Activated CD4-positive, alpha-beta T cell treated with anti-CD3 and anti-CD28 coated beads, Interleukin-2, amount 10 ng/mL, durations not matched to agents 7 days and 5 days (primary cell): ENCODE data around the gene AK8. TPM values are rescaled to one million over a fixed set of nuclear protein-coding genes. Genes with fewer than 3 reads are reported as not detected.
"Not testable (repeated sequence)": the region's sequence is repeated elsewhere in the genome, so short reads cannot be mapped to it uniquely, and the experiment has no call there.

ENCODE experiments used
- CTCF ChIA-PET: fragments of 350-600 bp; sonication (Branson Sonifier 250); formaldehyde crosslinking; loops from one replicate; lab custom pipeline; 2021; ENCODE audit warnings: antibody characterized with exemption; lab: Charles Lee
- POLR2A ChIA-PET: fragments of 350-600 bp; sonication (Branson Sonifier 250); formaldehyde crosslinking; loops from one replicate; lab custom pipeline; 2021; ENCODE audit warnings: antibody characterized with exemption; lab: Charles Lee
- DNase-seq: peaks from one replicate; pipeline ENCODE4 v3.0.0-alpha.2; 2020
- H3K27ac Mint-ChIP-seq: one replicate; pipeline ENCODE4 v1.8.0; 2021; ENCODE audit warnings: mild to moderate bottlenecking, moderate library complexity, mixed read lengths
- H3K27me3 Mint-ChIP-seq: one replicate; pipeline ENCODE4 v1.8.0; 2021; ENCODE audit warnings: mixed read lengths
- H3K36me3 Mint-ChIP-seq: one replicate; pipeline ENCODE4 v1.8.0; 2021; ENCODE audit warnings: low read depth, mixed read lengths
- H3K4me1 Mint-ChIP-seq: one replicate; pipeline ENCODE4 v1.8.0; 2021; ENCODE audit warnings: mixed read lengths
- H3K4me3 Mint-ChIP-seq: one replicate; pipeline ENCODE4 v1.8.0; 2021; ENCODE audit warnings: mild to moderate bottlenecking, moderate library complexity, mixed read lengths
- H3K9me3 Mint-ChIP-seq: one replicate; pipeline ENCODE4 v1.8.0; 2021; ENCODE audit warnings: mixed read lengths
- total RNA-seq, 2 experiments: library from RNA; stranded (reverse); gene quantifications; one replicate each; pipeline ENCODE4 v1.2.3, GENCODE V29; 2021

AK8 gene
- total RNA-seq, 2 experiments from 2014 or later = not detected

- H3K36me3 Mint-ChIP-seq, POLR2A ChIA-PET, H3K9me3 Mint-ChIP-seq, H3K4me3 Mint-ChIP-seq, H3K4me1 Mint-ChIP-seq, H3K27me3 Mint-ChIP-seq, H3K27ac Mint-ChIP-seq, DNase-seq: not testable (repeated sequence)
- CTCF ChIA-PET = interaction anchor here (1.6 kb wide), 1 partner anchor 12 kb away, joined by 7 read pairs; no protein-coding TSS in a partner anchor
Observed at GRCh38 chr9:132711152-132711551, 166.9 kb downstream of the AK8 start.

- no peak for DNase-seq
- POLR2A ChIA-PET = no interaction called here
- Mint-ChIP-seq H3K27ac (no peak overlapping the region), H3K27me3 (peaks cover 10% of the 10 kb centered on the region), H3K36me3 (no peaks in the 10 kb centered on the region), H3K4me3 (no peak overlapping the region), H3K9me3 (no peaks in the 10 kb centered on the region), H3K4me1 (no peaks in the 10 kb centered on the region)
- CTCF ChIA-PET = interaction anchor here (1.6 kb wide), 1 partner anchor 11 kb away, joined by 7 read pairs; no protein-coding TSS in a partner anchor
Observed at GRCh38 chr9:132710333-132710732, 167.8 kb downstream of the AK8 start.

GRCh38 chr9:132708769-132709430, 169.2 kb downstream of the AK8 start:
- no peaks in the 10 kb centered on the region for H3K36me3 Mint-ChIP-seq
- H3K27ac Mint-ChIP-seq = no peak overlapping the region
- POLR2A ChIA-PET = no interaction called here
- peaks cover 15% of the 10 kb centered on the region for H3K27me3 Mint-ChIP-seq
- DNase-seq = no peak
- H3K9me3 Mint-ChIP-seq = no peaks in the 10 kb centered on the region
- no peaks in the 10 kb centered on the region for H3K4me1 Mint-ChIP-seq
- CTCF ChIA-PET = interaction anchor here (0.6 to 1.0 kb wide), 3 partner anchors 15 to 189 kb away, joined by 3 to 4 read pairs (median 3); no protein-coding TSS in a partner anchor
- H3K4me3 Mint-ChIP-seq = no peak overlapping the region

- CTCF ChIA-PET = interaction anchor here (0.6 kb wide), 1 partner anchor 14 kb away, joined by 3 read pairs; no protein-coding TSS in a partner anchor
- POLR2A ChIA-PET = no interaction called here
- Mint-ChIP-seq H3K27me3 (peaks cover 18% of the 10 kb centered on the region), H3K36me3 (no peaks in the 10 kb centered on the region), H3K9me3 (no peaks in the 10 kb centered on the region), H3K4me1 (no peaks in the 10 kb centered on the region), H3K27ac (no peak overlapping the region), H3K4me3 (no peak overlapping the region)
- no peak for DNase-seq
Observed at GRCh38 chr9:132708239-132708638, 169.8 kb downstream of the AK8 start.

GRCh38 chr9:132703336-132703735, 174.7 kb downstream of the AK8 start:
- Mint-ChIP-seq H3K36me3 (no peaks in the 10 kb centered on the region), H3K9me3 (peaks cover 6% of the 10 kb centered on the region), H3K27ac (no peak overlapping the region), H3K4me3 (no peak overlapping the region), H3K27me3 (peaks cover 16% of the 10 kb centered on the region), H3K4me1 (no peaks in the 10 kb centered on the region)
- POLR2A ChIA-PET = no interaction called here
- no peak for DNase-seq
- CTCF ChIA-PET = no interaction called here

- DNase-seq = no peak
- Mint-ChIP-seq H3K27ac (no peak overlapping the region), H3K9me3 (peaks cover 15% of the 10 kb centered on the region), H3K4me3 (no peak overlapping the region), H3K27me3 (peaks cover 16% of the 10 kb centered on the region), H3K4me1 (no peaks in the 10 kb centered on the region), H3K36me3 (no peaks in the 10 kb centered on the region)
- CTCF ChIA-PET = no interaction called here
- POLR2A ChIA-PET = no interaction called here
Observed at GRCh38 chr9:132702254-132702653, 175.8 kb downstream of the AK8 start.

GRCh38 chr9:132699956-132700355, 178.1 kb downstream of the AK8 start:
- H3K27ac Mint-ChIP-seq = no peak overlapping the region
- POLR2A ChIA-PET = no interaction called here
- no peak overlapping the region for H3K4me3 Mint-ChIP-seq
- peaks cover 34% of the 10 kb centered on the region for H3K9me3 Mint-ChIP-seq
- H3K27me3 Mint-ChIP-seq = peaks cover 16% of the 10 kb centered on the region
- CTCF ChIA-PET = interaction anchor here (0.6 to 2.1 kb wide), 2 partner anchors 11 to 458 kb away, joined by 3 to 7 read pairs; no protein-coding TSS in a partner anchor
- no peaks in the 10 kb centered on the region for H3K4me1 Mint-ChIP-seq
- peaks cover 9% of the 10 kb centered on the region for H3K36me3 Mint-ChIP-seq
- no peak for DNase-seq

GRCh38 chr9:132698989-132699388, 179.1 kb downstream of the AK8 start:
- Mint-ChIP-seq H3K36me3 (peaks cover 15% of the 10 kb centered on the region), H3K27ac (no peak overlapping the region), H3K27me3 (peaks cover 12% of the 10 kb centered on the region), H3K4me3 (no peak overlapping the region), H3K4me1 (peaks cover 4% of the 10 kb centered on the region), H3K9me3 (peaks cover 43% of the 10 kb centered on the region)
- POLR2A ChIA-PET = no interaction called here
- no peak for DNase-seq
- CTCF ChIA-PET = interaction anchor here (2.1 kb wide), 1 partner anchor 12 kb away, joined by 7 read pairs; no protein-coding TSS in a partner anchor

GRCh38 chr9:132697230-132697629, 180.9 kb downstream of the AK8 start:
- H3K4me3 Mint-ChIP-seq = no peak overlapping the region

GRCh38 chr9:132694144-132694543, 183.9 kb downstream of the AK8 start:
- Mint-ChIP-seq H3K36me3 (peaks cover 52% of the 10 kb centered on the region), H3K4me3 (no peak overlapping the region), H3K27me3 (peaks cover 4% of the 10 kb centered on the region), H3K4me1 (peaks cover 4% of the 10 kb centered on the region), H3K27ac (no peak overlapping the region), H3K9me3 (peaks cover 50% of the 10 kb centered on the region)
- CTCF ChIA-PET = interaction anchor here (0.6 to 0.9 kb wide), 2 partner anchors 14 to 15 kb away, joined by 3 read pairs; no protein-coding TSS in a partner anchor
- POLR2A ChIA-PET = no interaction called here
- peak; percentile 18 for DNase-seq

More at GRCh38 chr9:132697230-132697629, 180.9 kb downstream of the AK8 start:
- Mint-ChIP-seq H3K36me3 (peaks cover 25% of the 10 kb centered on the region), H3K27ac (no peak overlapping the region), H3K4me1 (peaks cover 4% of the 10 kb centered on the region), H3K9me3 (peaks cover 48% of the 10 kb centered on the region), H3K27me3 (peaks cover 5% of the 10 kb centered on the region)
- ChIA-PET POLR2A (no interaction called here), CTCF (no interaction called here)
- no peak for DNase-seq

- no peak for DNase-seq
- Mint-ChIP-seq H3K36me3 (peaks cover 67% of the 10 kb centered on the region), H3K9me3 (peaks cover 20% of the 10 kb centered on the region), H3K27ac (no peak overlapping the region), H3K27me3 (no peaks in the 10 kb centered on the region), H3K4me1 (peaks cover 6% of the 10 kb centered on the region), H3K4me3 (no peak overlapping the region)
- CTCF ChIA-PET = no interaction called here
- POLR2A ChIA-PET = no interaction called here
Observed at GRCh38 chr9:132690696-132691095, 187.4 kb downstream of the AK8 start.

- H3K4me3 Mint-ChIP-seq = no peak overlapping the region
- no peaks in the 10 kb centered on the region for H3K27me3 Mint-ChIP-seq
- H3K9me3 Mint-ChIP-seq = no peaks in the 10 kb centered on the region
- peaks cover 39% of the 10 kb centered on the region for H3K4me1 Mint-ChIP-seq
- CTCF ChIA-PET = no interaction called here
- H3K36me3 Mint-ChIP-seq = peaks cover 59% of the 10 kb centered on the region
- H3K27ac Mint-ChIP-seq = no peak overlapping the region
- POLR2A ChIA-PET = no interaction called here
- DNase-seq = no peak
Observed at GRCh38 chr9:132683873-132684272, 194.2 kb downstream of the AK8 start.

GRCh38 chr9:132681561-132681960, 196.5 kb downstream of the AK8 start:
- ChIA-PET POLR2A (no interaction called here), CTCF (interaction anchor here (0.6 to 2.7 kb wide), 2 partner anchors 11 to 241 kb away, joined by 5 to 12 read pairs; partner anchors contain the start of genes DDX31 and GTF3C4)
- Mint-ChIP-seq H3K27ac (no peak overlapping the region), H3K9me3 (no peaks in the 10 kb centered on the region), H3K4me3 (no peak overlapping the region), H3K36me3 (peaks cover 63% of the 10 kb centered on the region), H3K27me3 (no peaks in the 10 kb centered on the region), H3K4me1 (peaks cover 49% of the 10 kb centered on the region)
- no peak for DNase-seq
